Common myeloid progenitor, CD34-positive (primary cell): Measurements from ENCODE around the gene TM9SF1.
A peak's percentile ranks its signal among the peaks of the same experiment; 100 is the strongest.

ENCODE experiments used
- CTCF ChIA-PET: fragments of 350-600 bp; sonication (Branson Sonifier 250); formaldehyde crosslinking; loops from one replicate; lab custom pipeline; 2021; ENCODE audit warnings: antibody characterized with exemption; lab: Charles Lee
- POLR2A ChIA-PET: fragments of 350-600 bp; sonication (Branson Sonifier 250); formaldehyde crosslinking; loops from one replicate; lab custom pipeline; 2021; ENCODE audit warnings: antibody characterized with exemption; lab: Charles Lee
- DNase-seq, 3 donors: peaks; one replicate each; pipeline versions ENCODE4 v3.0.0 to v3.0.0-alpha.2; 2013
- H3K27ac ChIP-seq, 2 experiments: 1 replicate in 1 of 2; 2 replicates in 1 of 2; pipeline ENCODE4 v1.7.0; 2013; ENCODE audit warnings: inconsistent platforms in 2 of 2, low read length in 2 of 2, mild to moderate bottlenecking in 2 of 2, low read depth in 1 of 2, moderate library complexity in 1 of 2; ENCODE audit not compliant: severe bottlenecking in 2 of 2, insufficient read depth in 1 of 2, poor library complexity in 1 of 2
- H3K27me3 ChIP-seq, 5 experiments: replicated peaks in 2 of 5; 1 replicate in 3 of 5; 2 replicates in 2 of 5; pipeline versions ENCODE4 v1.6.1 to v1.7.0; 2013; ENCODE audit warnings: low read length in 4 of 5, mild to moderate bottlenecking in 2 of 5, moderate library complexity in 2 of 5, inconsistent platforms in 1 of 5; ENCODE audit not compliant: insufficient read depth in 5 of 5, control insufficient read depth in 4 of 5
- H3K36me3 ChIP-seq, 4 experiments: 1 replicate in 2 of 4; 2 replicates in 2 of 4; pipeline versions ENCODE4 v1.6.1 to v1.7.0; 2013; ENCODE audit warnings: low read length in 3 of 4, control low read depth in 1 of 4, mild to moderate bottlenecking in 1 of 4; ENCODE audit not compliant: control insufficient read depth in 4 of 4, insufficient read depth in 4 of 4
- H3K4me1 ChIP-seq, 4 experiments: 1 replicate in 3 of 4; 2 replicates in 1 of 4; pipeline versions ENCODE4 v1.6.1 to v1.7.1; 2013; ENCODE audit warnings: low read length in 3 of 4, mild to moderate bottlenecking in 3 of 4, control low read depth in 1 of 4, inconsistent platforms in 1 of 4, moderate library complexity in 1 of 4; ENCODE audit not compliant: control insufficient read depth in 4 of 4, insufficient read depth in 4 of 4; ENCODE audit errors: control extremely low read depth in 1 of 4
- H3K4me3 ChIP-seq, 7 experiments: 1 replicate in 4 of 7; 2 replicates in 3 of 7; pipeline versions ENCODE4 v1.5.1 to v1.7.0; 2013; ENCODE audit warnings: mild to moderate bottlenecking in 7 of 7, low read length in 6 of 7, moderate library complexity in 6 of 7, inconsistent platforms in 2 of 7, low read depth in 2 of 7, control low read depth in 1 of 7; ENCODE audit not compliant: insufficient read depth in 4 of 7, control insufficient read depth in 1 of 7; ENCODE audit errors: extremely low read depth in 1 of 7
- H3K9me3 ChIP-seq, 5 experiments: 1 replicate in 4 of 5; 2 replicates in 1 of 5; pipeline versions ENCODE4 v1.6.1 to v1.7.1; 2013; ENCODE audit warnings: low read length in 4 of 5, mild to moderate bottlenecking in 2 of 5, inconsistent platforms in 1 of 5, low read depth in 1 of 5, moderate library complexity in 1 of 5; ENCODE audit not compliant: control insufficient read depth in 4 of 5, insufficient read depth in 2 of 5; ENCODE audit errors: control extremely low read depth in 1 of 5
- WGBS: methylation state at CpG from one replicate; pipeline ENCODE4 v1.1.5; 2013; ENCODE audit not compliant: insufficient coverage; 5-methylcytosine and 5-hydroxymethylcytosine counted together

The TM9SF1 gene

GRCh38 chr14:24197056-24197450 lies 1.8 kb upstream of the TM9SF1 start:
- CTCF ChIA-PET, result interaction anchor here (1.1 to 1.8 kb wide), 4 partner anchors 11 to 37 kb away, joined by 3 to 6 read pairs (median 4); partner anchors contain the start of gene CHMP4A
- POLR2A ChIA-PET, result interaction anchor here (0.9 to 2.8 kb wide), 2 partner anchors 16 to 35 kb away, joined by 3 to 25 read pairs; partner anchors contain the start of genes CHMP4A and IRF9
- Histone ChIP-seq H3K27ac (peak overlapping the region in 1 of 2 experiments; percentile 97), H3K4me3 (peak overlapping the region in 1 of 7 experiments; percentile 91), H3K9me3 (peaks cover 0 to 2% (median 0%) of the 10 kb centered on the region in 5 experiments), H3K4me1 (peaks cover 4 to 32% (median 25%) of the 10 kb centered on the region in 4 experiments), H3K36me3 (peaks cover 5 to 22% (median 13%) of the 10 kb centered on the region in 4 experiments), H3K27me3 (no peaks in the 10 kb centered on the region)
- 100% methylated on average over 1 of the region's 2 CpGs for WGBS
- DNase-seq, result no peak

- Histone ChIP-seq H3K4me3 (peak overlapping the region; percentile 77 to 96 (median 84)), H3K27ac (peak overlapping the region; percentile 90 to 97), H3K36me3 (peaks cover 2 to 24% (median 12%) of the 10 kb centered on the region in 4 experiments), H3K4me1 (peaks cover 4 to 32% (median 25%) of the 10 kb centered on the region in 4 experiments), H3K9me3 (no peaks in the 10 kb centered on the region), H3K27me3 (no peaks in the 10 kb centered on the region)
- CTCF ChIA-PET, result interaction anchor here (1.0 to 1.8 kb wide), 11 partner anchors 9 to 112 kb away, joined by 3 to 6 read pairs (median 3); partner anchors contain the start of genes CHMP4A, CIDEB and TSSK4
- DNase-seq, result peak in 2 of 3 donors; percentile 38 to 41
- POLR2A ChIA-PET, result interaction anchor here (0.9 to 2.8 kb wide), 6 partner anchors 17 to 115 kb away, joined by 3 to 25 read pairs (median 5); partner anchors contain the start of genes CHMP4A, IRF9, LTB4R and REC8
- WGBS, result 39% methylated on average over 24 of the region's 33 CpGs
These were observed 1.1 kb upstream of the TM9SF1 start for GRCh38 chr14:24196071-24197055.

DNA sequence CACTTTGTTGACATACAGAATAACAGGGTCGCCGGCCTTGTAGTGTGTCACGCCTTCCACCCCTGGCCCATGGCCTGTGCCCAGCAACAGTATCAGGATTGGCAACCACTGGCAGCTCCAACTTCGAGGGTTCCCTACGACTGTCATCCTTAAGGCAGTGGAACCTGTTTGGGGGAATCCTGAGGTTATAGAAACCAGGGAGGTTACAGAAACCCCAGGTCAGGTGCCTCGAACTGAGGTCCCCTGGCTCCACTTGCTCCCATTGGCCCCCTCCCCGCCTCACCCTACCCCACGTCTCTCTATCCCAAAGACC lies 412 bp downstream of the TM9SF1 start:
- Histone ChIP-seq H3K4me3 (peak overlapping the region; percentile 77 to 96 (median 84)), H3K9me3 (no peaks in the 10 kb centered on the region), H3K27me3 (no peaks in the 10 kb centered on the region), H3K36me3 (peaks cover 4 to 29% (median 16%) of the 10 kb centered on the region in 4 experiments), H3K4me1 (peaks cover 4 to 32% (median 25%) of the 10 kb centered on the region in 4 experiments), H3K27ac (peak overlapping the region; percentile 90 to 97)
- no peak for DNase-seq
- CTCF ChIA-PET, result interaction anchor here (0.7 to 1.8 kb wide), 9 partner anchors 9 to 113 kb away, joined by 3 to 6 read pairs (median 3); partner anchors contain the start of genes CIDEB, NOP9 and TSSK4
- POLR2A ChIA-PET, result interaction anchor here (1.2 to 2.8 kb wide), 4 partner anchors 18 to 116 kb away, joined by 3 to 25 read pairs (median 6); partner anchors contain the start of genes CHMP4A, IRF9, LTB4R and REC8
- WGBS, result 77% methylated on average over 6 of the region's 8 CpGs

GRCh38 chr14:24194186-24194872 lies 912 bp downstream of the TM9SF1 start:
- H3K4me1 ChIP-seq, result peaks cover 4 to 36% (median 27%) of the 10 kb centered on the region in 4 experiments
- H3K27me3 ChIP-seq, result no peaks in the 10 kb centered on the region
- peaks cover 4 to 29% (median 16%) of the 10 kb centered on the region in 4 experiments for H3K36me3 ChIP-seq
- H3K9me3 ChIP-seq, result no peaks in the 10 kb centered on the region
- CTCF ChIA-PET, result interaction anchor here (0.7 to 1.5 kb wide), 5 partner anchors 9 to 106 kb away, joined by 3 to 5 read pairs (median 3); partner anchors contain the start of gene NOP9
- WGBS, result 98% methylated on average over 6 of the region's 7 CpGs
- DNase-seq, result no peak
- peak overlapping the region in 5 of 7 experiments; percentile 82 to 91 (median 84) for H3K4me3 ChIP-seq
- POLR2A ChIA-PET, result interaction anchor here (1.4 to 2.8 kb wide), 3 partner anchors 19 to 33 kb away, joined by 3 to 25 read pairs (median 7); partner anchors contain the start of genes CHMP4A, IRF9 and REC8
- peak overlapping the region in 1 of 2 experiments; percentile 97 for H3K27ac ChIP-seq

GRCh38 chr14:24192933-24193332 lies 2.3 kb downstream of the TM9SF1 start:
- POLR2A ChIA-PET, result no interaction called here
- H3K4me1 ChIP-seq, result peaks cover 4 to 49% (median 37%) of the 10 kb centered on the region in 4 experiments
- H3K36me3 ChIP-seq, result peaks cover 4 to 26% (median 15%) of the 10 kb centered on the region in 4 experiments
- DNase-seq, result no peak
- H3K4me3 ChIP-seq, result no peak overlapping the region
- H3K27me3 ChIP-seq, result no peaks in the 10 kb centered on the region
- H3K9me3 ChIP-seq, result no peaks in the 10 kb centered on the region
- H3K27ac ChIP-seq, result no peak overlapping the region
- CTCF ChIA-PET, result no interaction called here
- 91% methylated on average over 13 of the region's 15 CpGs for WGBS

DNA sequence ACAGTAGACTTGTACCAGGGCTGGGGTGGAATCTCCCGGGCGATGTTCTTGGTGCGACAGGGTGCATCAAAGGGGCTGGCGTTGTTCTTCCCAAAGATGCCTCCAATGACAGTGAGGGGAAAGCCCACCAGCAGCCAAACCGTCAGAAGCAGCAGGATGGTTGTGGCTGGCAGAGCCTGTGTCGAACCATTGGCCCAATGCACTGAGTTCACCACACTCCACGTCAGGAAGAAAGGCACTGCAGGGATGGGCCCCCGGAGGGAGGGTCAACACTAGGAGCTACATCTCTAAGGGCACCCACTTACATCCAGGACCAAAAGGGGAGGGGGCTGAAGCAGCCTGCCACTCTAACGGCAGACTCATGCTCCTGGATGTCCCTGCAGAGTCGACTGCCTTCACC lies 4.8 kb downstream of the TM9SF1 start:
- H3K27me3 ChIP-seq, result no peaks in the 10 kb centered on the region
- ChIA-PET POLR2A (no interaction called here), CTCF (interaction anchor here (0.9 to 2.8 kb wide), 2 partner anchors 16 to 118 kb away, joined by 3 to 10 read pairs; partner anchors contain the start of genes CIDEB and TSSK4)
- peaks cover 12 to 50% (median 27%) of the 10 kb centered on the region in 4 experiments for H3K36me3 ChIP-seq
- DNase-seq, result no peak
- H3K4me3 ChIP-seq, result no peak overlapping the region
- H3K9me3 ChIP-seq, result no peaks in the 10 kb centered on the region
- peaks cover 0 to 39% (median 31%) of the 10 kb centered on the region in 4 experiments for H3K4me1 ChIP-seq
- no peak overlapping the region for H3K27ac ChIP-seq
- WGBS, result 94% methylated on average over 8 of the region's 10 CpGs
